Mucosa of rectum (tissue), 2 donors: ENCODE data around the gene KIFC3.
"Not testable (repeated sequence)": the region's sequence is repeated elsewhere in the genome, so short reads cannot be mapped to it uniquely, and the experiment has no call there.

Source experiments
- H3K27ac ChIP-seq, 2 donors: one replicate each; pipeline ENCODE4 v1.7.0; 2013; ENCODE audit warnings: inconsistent platforms in 2 of 2, low read depth in 2 of 2, low read length in 2 of 2
- H3K27me3 ChIP-seq, 2 donors: one replicate each; pipeline ENCODE4 v1.7.0; 2013; ENCODE audit warnings: low read length in 2 of 2; ENCODE audit not compliant: control insufficient read depth in 2 of 2, insufficient read depth in 2 of 2
- H3K36me3 ChIP-seq, 2 donors: one replicate each; pipeline ENCODE4 v1.7.0; 2013; ENCODE audit warnings: low read length in 2 of 2; ENCODE audit not compliant: control insufficient read depth in 2 of 2, insufficient read depth in 2 of 2
- H3K4me1 ChIP-seq, 2 donors: one replicate each; pipeline ENCODE4 v1.7.0; 2013; ENCODE audit warnings: low read length in 2 of 2, mild to moderate bottlenecking in 1 of 2; ENCODE audit not compliant: control insufficient read depth in 2 of 2, insufficient read depth in 2 of 2
- H3K4me3 ChIP-seq, 2 donors: one replicate each; pipeline ENCODE4 v1.7.0; 2013; ENCODE audit warnings: low read length in 2 of 2
- H3K9ac ChIP-seq, 2 donors: one replicate each; pipeline ENCODE4 v1.7.0; 2013; ENCODE audit warnings: low read length in 2 of 2, low read depth in 1 of 2, mild to moderate bottlenecking in 1 of 2
- H3K9me3 ChIP-seq, 2 donors: one replicate each; pipeline ENCODE4 v1.7.0; 2013; ENCODE audit warnings: low read length in 2 of 2; ENCODE audit not compliant: control insufficient read depth in 2 of 2
- donor health status: healthy.
- donor health status: Normal muscosa, but diverticular disease.

The KIFC3 gene

DNA sequence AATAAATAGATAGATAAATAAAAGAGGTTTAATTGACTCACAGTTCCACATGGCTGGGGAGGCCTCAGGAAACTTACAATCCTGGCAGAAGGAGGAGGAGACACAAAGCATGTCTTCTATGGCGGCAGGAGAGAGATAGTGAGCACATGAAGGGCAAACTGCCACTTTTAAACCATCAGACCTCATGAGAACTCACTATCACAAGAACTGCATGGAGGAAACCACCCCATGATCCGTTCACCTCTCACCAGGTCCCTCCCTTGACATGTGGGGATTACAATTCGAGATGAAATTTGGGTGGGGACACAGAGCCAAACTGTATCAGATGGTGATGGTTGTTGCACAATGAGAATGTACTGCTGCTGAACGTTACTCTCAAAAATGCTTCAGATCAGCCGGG, 22.5 kb downstream of the KIFC3 start:
- H3K9ac ChIP-seq, H3K27ac ChIP-seq, H3K4me3 ChIP-seq, H3K36me3 ChIP-seq, H3K27me3 ChIP-seq, H3K4me1 ChIP-seq, H3K9me3 ChIP-seq: not testable (repeated sequence)

DNA sequence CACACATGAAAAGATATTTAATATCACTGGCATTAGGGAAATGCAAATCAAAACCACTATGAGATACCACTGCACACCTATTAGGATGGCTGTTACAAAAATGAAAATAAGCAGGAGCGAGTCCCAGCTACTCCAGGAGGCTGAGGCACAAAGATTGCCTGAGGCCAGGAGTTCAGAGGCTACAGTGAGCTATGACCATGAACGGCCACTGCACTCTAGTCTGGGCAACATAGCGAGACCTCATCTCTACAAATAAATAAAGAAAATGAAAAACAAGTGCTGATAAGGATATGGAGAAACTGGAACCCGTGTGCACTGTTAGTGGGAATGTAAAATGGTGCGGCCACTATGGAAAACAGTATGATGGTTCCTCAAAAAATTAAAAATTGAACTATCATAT, 23.6 kb downstream of the KIFC3 start:
- H3K36me3 ChIP-seq = no peaks in the 10 kb centered on the region
- H3K9ac ChIP-seq = no peak overlapping the region
- H3K9me3 ChIP-seq = no peaks in the 10 kb centered on the region
- H3K4me1 ChIP-seq = no peaks in the 10 kb centered on the region
- H3K27ac ChIP-seq = no peak overlapping the region
- H3K27me3 ChIP-seq = no peaks in the 10 kb centered on the region
- no peak overlapping the region for H3K4me3 ChIP-seq

- no peak overlapping the region for H3K9ac ChIP-seq
- no peak overlapping the region for H3K4me3 ChIP-seq
- H3K27ac ChIP-seq = no peak overlapping the region
- no peaks in the 10 kb centered on the region for H3K36me3 ChIP-seq
- no peaks in the 10 kb centered on the region for H3K27me3 ChIP-seq
- H3K9me3 ChIP-seq = no peaks in the 10 kb centered on the region
- H3K4me1 ChIP-seq = no peaks in the 10 kb centered on the region
These were observed 26.4 kb downstream of the KIFC3 start for GRCh38 chr16:57775661-57776469.

GRCh38 chr16:57774705-57775285, 27.5 kb downstream of the KIFC3 start:
- H3K9ac ChIP-seq = no peak overlapping the region

DNA sequence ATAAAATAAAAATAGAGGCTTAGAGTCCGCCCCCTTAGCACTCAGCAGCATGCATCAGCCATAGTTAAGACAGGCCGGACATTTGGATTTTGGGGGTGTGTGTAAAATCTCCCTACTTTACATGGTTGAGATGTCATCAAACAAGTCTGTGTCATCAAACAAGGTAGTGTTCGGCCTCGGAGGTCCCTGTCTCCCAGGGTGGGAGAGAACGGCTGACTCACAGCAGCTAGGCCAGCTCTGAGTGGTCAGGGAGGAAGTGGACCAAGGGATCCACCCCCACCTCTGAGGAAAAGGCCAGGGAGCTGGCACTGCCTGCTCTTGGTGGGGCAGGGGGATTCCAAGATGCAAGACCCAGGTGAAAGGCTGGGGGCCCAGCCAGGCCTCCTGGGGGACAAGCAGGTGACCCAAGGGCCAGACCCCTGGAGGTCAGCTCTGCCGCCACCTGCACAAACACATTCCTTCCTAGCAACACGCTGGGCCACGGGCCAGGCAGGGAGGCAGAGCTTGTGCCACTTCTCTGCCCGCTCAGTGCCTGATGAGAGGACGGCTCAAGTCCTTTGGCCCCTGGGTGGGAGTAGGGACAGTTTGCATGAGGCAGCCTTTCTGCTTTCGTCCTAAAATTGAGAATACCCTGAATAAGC, 28.5 kb downstream of the KIFC3 start:
- no peaks in the 10 kb centered on the region for H3K4me1 ChIP-seq
- H3K27me3 ChIP-seq = no peaks in the 10 kb centered on the region
- no peak overlapping the region for H3K9ac ChIP-seq
- no peak overlapping the region for H3K4me3 ChIP-seq
- no peaks in the 10 kb centered on the region for H3K9me3 ChIP-seq
- no peak overlapping the region for H3K27ac ChIP-seq
- peaks cover 0 to 6% of the 10 kb centered on the region in 2 donors for H3K36me3 ChIP-seq

More at GRCh38 chr16:57774705-57775285, 27.5 kb downstream of the KIFC3 start:
- Histone ChIP-seq H3K9me3 (no peaks in the 10 kb centered on the region), H3K27ac (no peak overlapping the region), H3K4me1 (no peaks in the 10 kb centered on the region), H3K27me3 (no peaks in the 10 kb centered on the region), H3K4me3 (no peak overlapping the region), H3K36me3 (peaks cover 0 to 6% of the 10 kb centered on the region in 2 donors)

DNA sequence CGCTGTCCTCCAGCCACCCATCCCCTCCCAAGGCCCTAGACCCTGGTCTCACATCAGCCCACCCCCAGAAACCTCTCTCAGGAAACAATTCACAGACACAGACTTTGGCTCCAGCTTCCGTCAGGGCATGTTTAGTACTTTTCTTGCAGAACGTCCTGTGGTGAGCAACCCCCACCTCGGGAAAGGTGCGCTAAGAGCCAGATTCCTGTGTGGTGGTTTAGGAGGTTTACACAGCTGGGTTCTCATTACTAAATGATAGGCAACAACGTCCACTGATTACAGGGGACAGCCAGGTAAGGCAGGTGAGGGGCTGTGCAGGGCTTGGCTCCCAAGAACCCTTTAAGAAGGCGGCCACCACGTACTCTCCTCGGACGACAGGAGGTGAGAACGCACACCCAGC, 29.3 kb downstream of the KIFC3 start:
- no peak overlapping the region for H3K9ac ChIP-seq
- H3K4me1 ChIP-seq = no peaks in the 10 kb centered on the region
- peaks cover 0 to 6% of the 10 kb centered on the region in 2 donors for H3K36me3 ChIP-seq
- H3K27ac ChIP-seq = no peak overlapping the region
- H3K27me3 ChIP-seq = no peaks in the 10 kb centered on the region
- no peaks in the 10 kb centered on the region for H3K9me3 ChIP-seq
- no peak overlapping the region for H3K4me3 ChIP-seq

DNA sequence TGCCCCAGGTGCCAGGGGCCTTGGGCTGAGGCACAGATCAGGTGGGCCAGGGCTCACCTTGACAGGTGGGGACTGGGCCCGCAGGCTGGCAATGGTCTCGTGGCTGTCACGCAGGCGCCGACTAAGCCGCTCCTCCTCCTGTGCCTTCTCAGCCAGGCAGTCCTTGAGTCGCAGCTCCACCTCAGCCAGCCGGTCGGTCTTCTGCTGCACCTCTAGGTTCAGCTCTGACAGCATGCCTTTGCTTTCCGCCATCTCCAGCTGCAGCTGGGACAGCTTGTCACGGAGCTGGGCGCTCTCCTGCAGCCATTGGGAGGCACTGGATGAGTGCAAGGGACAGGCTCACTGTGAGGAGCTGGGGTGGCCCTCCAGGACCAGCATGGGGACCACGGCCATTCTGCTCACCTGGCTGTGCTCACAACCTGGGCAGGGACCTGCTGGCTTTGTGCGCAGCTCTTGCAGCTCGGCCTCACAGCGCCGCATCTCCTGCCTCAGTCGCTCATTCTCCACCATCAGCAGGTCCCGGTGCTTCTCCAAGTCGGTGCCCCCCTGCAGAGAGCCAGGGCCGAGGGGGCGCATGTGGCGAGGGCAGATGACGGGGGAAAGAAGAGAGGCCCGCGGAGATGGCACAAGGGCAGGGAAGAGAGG, 31.0 kb downstream of the KIFC3 start:
- peaks cover 0 to 6% of the 10 kb centered on the region in 2 donors for H3K36me3 ChIP-seq
- H3K4me3 ChIP-seq = no peak overlapping the region
- no peaks in the 10 kb centered on the region for H3K27me3 ChIP-seq
- no peak overlapping the region for H3K9ac ChIP-seq
- H3K9me3 ChIP-seq = no peaks in the 10 kb centered on the region
- no peaks in the 10 kb centered on the region for H3K4me1 ChIP-seq
- H3K27ac ChIP-seq = no peak overlapping the region

GRCh38 chr16:57770361-57770760, 31.9 kb downstream of the KIFC3 start:
- no peaks in the 10 kb centered on the region for H3K9me3 ChIP-seq
- H3K4me3 ChIP-seq = no peak overlapping the region
- H3K4me1 ChIP-seq = no peaks in the 10 kb centered on the region
- H3K27ac ChIP-seq = no peak overlapping the region
- no peaks in the 10 kb centered on the region for H3K27me3 ChIP-seq
- H3K36me3 ChIP-seq = peaks cover 0 to 6% of the 10 kb centered on the region in 2 donors
- no peak overlapping the region for H3K9ac ChIP-seq

GRCh38 chr16:57769541-57770145, 32.6 kb downstream of the KIFC3 start:
- peaks cover 0 to 6% of the 10 kb centered on the region in 2 donors for H3K36me3 ChIP-seq
- no peak overlapping the region for H3K9ac ChIP-seq
- no peaks in the 10 kb centered on the region for H3K27me3 ChIP-seq
- H3K27ac ChIP-seq = no peak overlapping the region
- H3K4me3 ChIP-seq = no peak overlapping the region
- no peaks in the 10 kb centered on the region for H3K4me1 ChIP-seq
- no peaks in the 10 kb centered on the region for H3K9me3 ChIP-seq
